ENCODE data around the gene TRAF3IP1. TPM values are rescaled to one million over a fixed set of nuclear protein-coding genes. Genes with fewer than 3 reads are reported as not detected.

Gene TRAF3IP1
- total and polyA plus RNA-seq, 12 donors, result 5.5 to 18.5 (median 12.4) TPM

GRCh38 chr2:238382381-238382781 lies 62.1 kb downstream of the TRAF3IP1 start:
- 77 to 91% (median 82%) methylated on average over 3 to 5 of the region's 5 CpGs for WGBS, 4 donors

DNA sequence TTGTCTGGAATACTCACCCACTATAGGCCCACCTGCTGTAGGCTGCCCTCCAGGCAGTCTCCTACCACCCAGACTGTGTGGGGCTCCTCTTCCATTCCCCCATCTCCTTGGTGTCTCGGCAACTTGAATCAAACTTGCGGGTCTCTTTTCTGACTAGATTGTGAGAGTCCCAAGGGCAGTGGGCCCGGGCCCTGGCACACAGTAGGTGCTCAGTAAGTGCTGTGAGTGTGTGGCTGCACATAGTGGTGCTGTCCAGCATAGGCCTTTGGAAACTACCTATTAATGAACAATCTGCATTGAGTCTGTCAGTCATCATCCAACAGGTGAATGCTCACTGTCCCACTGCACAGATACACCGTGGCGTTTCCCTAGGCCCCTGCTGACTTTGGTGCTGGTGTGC lies 62.8 kb downstream of the TRAF3IP1 start:
- Histone ChIP-seq H3K9me3 (replicated peaks in 1 of 3) (no peaks in the 10 kb centered on the region), H3K36me3 (replicated peaks in 1 of 2) (no peaks in the 10 kb centered on the region), H3K4me1 (replicated peaks in 1 of 2) (no peaks in the 10 kb centered on the region), H3K4me3 (no peak overlapping the region), H3K27ac (peak overlapping the region in 1 of 5 donors; percentile 36), H3K27me3 (no peaks in the 10 kb centered on the region)
- intact Hi-C loops (cut with DNase I), result no loop called here
- 95 to 97% (median 96%) methylated on average over 4 to 5 of the region's 5 CpGs for WGBS, 4 donors
- DNase-seq, result no peak
- TF ChIP-seq, protein P1, sequence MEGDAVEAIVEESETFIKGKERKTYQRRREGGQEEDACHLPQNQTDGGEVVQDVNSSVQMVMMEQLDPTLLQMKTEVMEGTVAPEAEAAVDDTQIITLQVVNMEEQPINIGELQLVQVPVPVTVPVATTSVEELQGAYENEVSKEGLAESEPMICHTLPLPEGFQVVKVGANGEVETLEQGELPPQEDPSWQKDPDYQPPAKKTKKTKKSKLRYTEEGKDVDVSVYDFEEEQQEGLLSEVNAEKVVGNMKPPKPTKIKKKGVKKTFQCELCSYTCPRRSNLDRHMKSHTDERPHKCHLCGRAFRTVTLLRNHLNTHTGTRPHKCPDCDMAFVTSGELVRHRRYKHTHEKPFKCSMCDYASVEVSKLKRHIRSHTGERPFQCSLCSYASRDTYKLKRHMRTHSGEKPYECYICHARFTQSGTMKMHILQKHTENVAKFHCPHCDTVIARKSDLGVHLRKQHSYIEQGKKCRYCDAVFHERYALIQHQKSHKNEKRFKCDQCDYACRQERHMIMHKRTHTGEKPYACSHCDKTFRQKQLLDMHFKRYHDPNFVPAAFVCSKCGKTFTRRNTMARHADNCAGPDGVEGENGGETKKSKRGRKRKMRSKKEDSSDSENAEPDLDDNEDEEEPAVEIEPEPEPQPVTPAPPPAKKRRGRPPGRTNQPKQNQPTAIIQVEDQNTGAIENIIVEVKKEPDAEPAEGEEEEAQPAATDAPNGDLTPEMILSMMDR (IDR thresholded peaks at IDR 0.05), result no peak
- TF ChIP-seq POLR2A (IDR thresholded peaks at IDR 0.05), result no peak

More at GRCh38 chr2:238382381-238382781, 62.1 kb downstream of the TRAF3IP1 start:
- Histone ChIP-seq H3K27ac (peak overlapping the region in 1 of 5 donors; percentile 36), H3K4me1 (replicated peaks in 1 of 2) (peaks cover 0 to 3% of the 10 kb centered on the region in 2 donors), H3K27me3 (no peaks in the 10 kb centered on the region), H3K9me3 (replicated peaks in 1 of 3) (no peaks in the 10 kb centered on the region), H3K4me3 (no peak overlapping the region), H3K36me3 (replicated peaks in 1 of 2) (no peaks in the 10 kb centered on the region)
- intact Hi-C loops (cut with DNase I), result no loop called here
- TF ChIP-seq, protein P1 (IDR thresholded peaks at IDR 0.05), result no peak
- no peak for TF ChIP-seq POLR2A (IDR thresholded peaks at IDR 0.05)
- peak in 3 of 7 donors; percentile 35 to 41 (median 39) for DNase-seq

DNA sequence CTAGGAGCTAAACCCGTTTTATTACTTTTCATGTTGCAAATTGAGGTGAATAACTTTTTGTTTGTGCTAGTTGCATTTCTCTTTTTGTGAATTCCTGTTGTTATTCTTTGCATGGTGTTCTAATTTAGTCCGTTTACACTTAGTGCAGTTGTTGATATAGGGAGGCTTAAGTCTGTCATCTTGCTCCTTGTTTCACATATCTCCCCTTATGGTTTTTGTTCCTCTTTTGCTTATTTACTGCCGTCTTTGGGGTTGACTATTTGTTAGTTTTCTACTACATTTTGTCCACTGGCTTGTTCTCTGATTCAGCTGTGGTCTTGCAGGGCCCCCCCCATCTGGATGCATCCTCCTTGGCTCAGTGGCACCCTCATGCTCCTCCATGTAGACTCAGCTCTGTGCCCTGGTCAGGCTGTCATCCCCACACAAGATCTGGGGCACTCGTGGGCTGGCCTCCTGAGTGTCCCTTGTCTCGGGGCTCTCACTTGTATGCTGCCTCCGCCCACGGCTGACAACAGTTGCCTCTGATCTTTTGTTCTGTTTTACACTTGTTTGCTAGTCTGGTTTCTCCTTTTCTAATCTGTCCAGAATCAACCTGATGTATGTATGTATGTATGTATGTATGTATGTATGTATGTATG lies 63.5 kb downstream of the TRAF3IP1 start:
- intact Hi-C loops (cut with DNase I), result no loop called here

GRCh38 chr2:238387332-238387731 lies 67.0 kb downstream of the TRAF3IP1 start:
- 55 to 70% (median 62%) methylated on average over 4 of the region's 4 CpGs for WGBS, 4 donors
- TF ChIP-seq, protein P1 (IDR thresholded peaks at IDR 0.05), result no peak
- no peak for TF ChIP-seq POLR2A (IDR thresholded peaks at IDR 0.05)

More for the DNA sequence above, 63.5 kb downstream of the TRAF3IP1 start:
- TF ChIP-seq POLR2A (IDR thresholded peaks at IDR 0.05), result no peak
- TF ChIP-seq, protein P1 (IDR thresholded peaks at IDR 0.05), result no peak
- no peak for DNase-seq
- H3K36me3 ChIP-seq (replicated peaks in 1 of 2), result no peaks in the 10 kb centered on the region
- no peaks in the 10 kb centered on the region for H3K9me3 ChIP-seq (replicated peaks in 1 of 3)
- no peak overlapping the region for H3K4me3 ChIP-seq
- H3K4me1 ChIP-seq (replicated peaks in 1 of 2), result no peaks in the 10 kb centered on the region
- 83 to 95% (median 93%) methylated on average over 7 of the region's 7 CpGs for WGBS, 4 donors
- H3K27ac ChIP-seq, result no peak overlapping the region
- H3K27me3 ChIP-seq, result no peaks in the 10 kb centered on the region

More at GRCh38 chr2:238387332-238387731, 67.0 kb downstream of the TRAF3IP1 start:
- intact Hi-C loops (cut with DNase I), result no loop called here
- Histone ChIP-seq H3K36me3 (replicated peaks in 1 of 2) (no peaks in the 10 kb centered on the region), H3K9me3 (replicated peaks in 1 of 3) (no peaks in the 10 kb centered on the region), H3K4me3 (no peak overlapping the region), H3K4me1 (replicated peaks in 1 of 2) (no peaks in the 10 kb centered on the region), H3K27ac (no peak overlapping the region), H3K27me3 (no peaks in the 10 kb centered on the region)
- DNase-seq, result no peak
